ENCODE results near the gene DNAH12. TPM values are rescaled to one million over a fixed set of nuclear protein-coding genes. Genes with fewer than 3 reads are reported as not detected.

DNAH12 gene
- 0.41 TPM for total RNA-seq

GRCh38 chr3:57544181-57545125 is at the start of gene DNAH12:
DNAH12 (minus strand) TSS chr3:57544344; CDS start chr3:57542870, 1,474 bp downstream.

GRCh38 chr3:57555738-57556458 is 11.8 kb upstream of the DNAH12 start, which contains the start of gene PDE12:
PDE12 (plus strand) TSS chr3:57556274; CDS start chr3:57556380, 106 bp downstream.

GRCh38 chr3:57292159-57292896 is 251.8 kb downstream of the DNAH12 start, which contains the start of gene ASB14:
ASB14 (minus strand) TSS chr3:57292685; CDS start chr3:57292033, 652 bp downstream.

Small RNAs within 50 kb of the gene (small RNA-seq; reads per million reads assigned to genes)
- gene RF00019 (ENCODE audit: low replicate concordance) (not detected), gene RNU6-108P (ENCODE audit: low replicate concordance) (not detected), gene RNU6-1181P (ENCODE audit: low replicate concordance) (not detected), gene RNU6-483P (ENCODE audit: low replicate concordance) (not detected)

Other genes with a start within 250 kb of the DNAH12 start
- 14.4 TPM for gene PDE12, start 11.9 kb upstream of the DNAH12 start, total RNA-seq
- 128 TPM for gene ARF4, start 53.0 kb upstream of the DNAH12 start, total RNA-seq
- 34.2 TPM for gene DENND6A, start 148.7 kb upstream of the DNAH12 start, total RNA-seq
- 62.7 TPM for gene SLMAP, start 212.0 kb upstream of the DNAH12 start, total RNA-seq